NCI-H748 (cell line): ENCODE data around the gene CCNI.
"Not testable (repeated sequence)": the region's sequence is repeated elsewhere in the genome, so short reads cannot be mapped to it uniquely, and the experiment has no call there.

Source experiments
- DNase-seq: peaks from one replicate; lab custom pipeline; 2025; ENCODE audit not compliant: unreplicated experiment; lab: John Stamatoyannopoulos, UW

The CCNI gene

DNA sequence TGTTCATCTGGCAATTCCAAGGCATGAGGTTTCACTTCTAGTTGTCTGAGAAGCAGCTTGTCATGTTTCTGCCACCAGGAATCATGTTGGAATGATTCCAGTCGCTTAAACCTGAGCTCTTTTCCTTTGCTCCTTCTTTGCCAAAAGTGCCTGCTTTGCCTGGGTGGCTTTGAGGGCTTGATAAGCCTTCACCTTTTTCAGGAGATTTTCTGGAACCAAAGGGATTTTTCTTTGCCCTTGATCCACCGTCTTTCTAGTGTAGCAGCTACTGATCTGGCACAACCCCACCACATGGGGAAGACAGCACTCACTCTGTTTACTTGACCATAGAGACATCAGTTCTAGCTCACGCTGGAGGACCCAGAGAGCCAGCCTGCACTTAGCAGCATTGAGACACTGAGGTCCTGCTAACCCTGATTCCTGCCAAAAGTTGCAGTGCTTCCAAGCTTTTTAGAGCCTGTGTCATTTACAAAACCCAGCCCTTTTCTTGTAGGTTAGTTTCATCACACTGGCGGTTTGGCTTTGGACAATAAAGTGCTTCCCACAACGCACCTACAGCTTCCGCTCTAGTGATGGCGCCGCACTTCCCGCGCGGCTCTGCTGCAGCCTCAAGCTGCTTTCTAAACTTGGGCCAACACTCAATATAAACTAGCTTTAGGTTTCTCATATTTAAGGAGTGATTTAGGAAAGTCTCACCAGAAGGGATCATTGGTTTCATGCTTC is 7.3 kb upstream of the CCNI start:
- no peak for DNase-seq

DNA sequence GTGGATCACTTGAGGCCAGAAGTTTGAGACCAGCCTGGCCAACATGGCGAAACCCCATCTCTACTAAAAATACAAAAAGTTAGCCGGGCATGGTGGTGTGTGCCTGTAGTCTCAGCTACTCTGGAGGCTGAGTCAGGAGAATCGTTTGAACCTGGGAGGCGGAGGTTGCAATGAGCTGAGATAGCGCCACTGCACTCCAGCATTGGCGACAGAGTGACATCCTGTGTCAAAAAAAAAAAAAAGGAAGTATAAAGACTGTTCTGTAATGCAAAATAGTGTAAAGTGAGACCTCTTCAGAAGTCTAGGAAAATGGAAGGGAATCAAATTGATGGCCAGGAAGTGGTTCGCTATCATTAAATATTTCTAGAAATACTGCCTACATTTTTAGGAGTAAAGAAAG is 5.0 kb upstream of the CCNI start:
- DNase-seq, result not testable (repeated sequence)

DNA sequence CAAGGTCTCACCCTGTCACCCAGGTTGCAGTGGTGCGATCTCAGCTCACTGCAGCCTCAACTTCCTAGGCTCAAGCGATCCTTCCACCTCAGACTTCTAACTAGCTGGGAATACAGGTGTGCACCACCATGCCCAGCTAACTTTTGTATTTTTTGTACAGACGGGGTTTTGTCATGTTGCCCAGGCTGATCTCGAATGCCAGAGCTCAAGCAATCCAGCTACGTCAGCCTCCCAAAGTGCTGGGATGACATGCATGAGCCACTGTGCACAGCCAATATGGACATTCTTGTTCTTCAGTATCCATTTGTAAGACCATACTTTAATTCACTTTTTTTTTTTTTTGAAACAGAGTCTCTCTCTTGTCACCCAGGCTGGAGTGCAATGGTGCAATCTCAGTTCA is 3.5 kb upstream of the CCNI start:
- no peak for DNase-seq

DNA sequence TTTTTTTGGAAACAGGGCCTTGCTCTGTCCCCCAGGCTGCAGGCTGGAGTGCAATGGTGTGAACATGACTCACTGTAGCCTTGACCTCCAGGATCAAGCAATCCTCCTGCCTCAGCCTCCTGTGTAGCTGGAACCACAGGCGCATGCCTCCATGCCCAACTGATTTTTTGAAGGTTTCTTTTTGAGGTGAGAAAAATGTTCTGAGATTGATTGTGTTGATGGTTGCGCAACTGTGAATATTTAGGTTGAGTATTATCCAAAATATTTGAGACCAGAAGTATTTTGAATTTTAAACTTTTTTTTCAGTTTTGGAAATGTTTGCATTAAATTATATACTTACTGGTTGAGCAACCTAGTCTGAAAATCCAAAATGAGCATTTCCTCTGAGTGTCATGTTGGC is 2.6 kb upstream of the CCNI start:
- DNase-seq, result no peak

DNA sequence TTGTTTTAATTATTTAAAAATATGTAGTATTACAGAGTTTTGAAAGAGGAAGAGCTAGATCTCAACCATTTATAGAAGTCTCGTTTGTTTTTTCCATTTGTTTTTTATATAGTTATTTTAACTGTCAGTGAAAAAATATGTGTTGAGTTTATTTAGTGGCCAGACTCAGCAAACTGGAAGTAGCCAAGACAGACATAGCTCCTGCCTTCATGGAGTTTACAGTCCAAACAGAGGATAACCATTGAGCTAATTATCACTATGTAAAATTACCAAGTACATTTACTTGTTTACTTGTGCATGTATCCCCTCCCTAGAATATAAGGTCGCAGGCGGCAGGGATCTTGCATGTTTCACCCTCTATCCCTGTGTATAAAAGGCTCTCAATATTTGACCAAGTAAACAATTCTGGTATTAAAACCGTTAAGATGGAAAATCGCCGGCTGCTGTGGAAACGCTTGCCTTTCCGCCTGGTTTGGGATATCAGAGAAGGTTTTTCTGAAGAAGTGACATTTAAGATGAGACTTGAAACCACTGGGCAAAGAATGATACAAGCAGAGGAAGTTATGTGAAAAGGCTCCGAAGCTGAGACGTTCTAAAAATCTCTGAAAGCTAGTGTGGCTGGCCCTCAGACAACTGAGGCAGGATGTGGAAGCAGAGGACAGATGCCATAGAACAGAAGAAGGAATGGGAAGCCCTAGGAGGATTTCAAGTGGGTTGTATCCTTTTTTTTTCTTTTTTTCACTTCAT is 1.3 kb upstream of the CCNI start:
- DNase-seq, result no peak

DNA sequence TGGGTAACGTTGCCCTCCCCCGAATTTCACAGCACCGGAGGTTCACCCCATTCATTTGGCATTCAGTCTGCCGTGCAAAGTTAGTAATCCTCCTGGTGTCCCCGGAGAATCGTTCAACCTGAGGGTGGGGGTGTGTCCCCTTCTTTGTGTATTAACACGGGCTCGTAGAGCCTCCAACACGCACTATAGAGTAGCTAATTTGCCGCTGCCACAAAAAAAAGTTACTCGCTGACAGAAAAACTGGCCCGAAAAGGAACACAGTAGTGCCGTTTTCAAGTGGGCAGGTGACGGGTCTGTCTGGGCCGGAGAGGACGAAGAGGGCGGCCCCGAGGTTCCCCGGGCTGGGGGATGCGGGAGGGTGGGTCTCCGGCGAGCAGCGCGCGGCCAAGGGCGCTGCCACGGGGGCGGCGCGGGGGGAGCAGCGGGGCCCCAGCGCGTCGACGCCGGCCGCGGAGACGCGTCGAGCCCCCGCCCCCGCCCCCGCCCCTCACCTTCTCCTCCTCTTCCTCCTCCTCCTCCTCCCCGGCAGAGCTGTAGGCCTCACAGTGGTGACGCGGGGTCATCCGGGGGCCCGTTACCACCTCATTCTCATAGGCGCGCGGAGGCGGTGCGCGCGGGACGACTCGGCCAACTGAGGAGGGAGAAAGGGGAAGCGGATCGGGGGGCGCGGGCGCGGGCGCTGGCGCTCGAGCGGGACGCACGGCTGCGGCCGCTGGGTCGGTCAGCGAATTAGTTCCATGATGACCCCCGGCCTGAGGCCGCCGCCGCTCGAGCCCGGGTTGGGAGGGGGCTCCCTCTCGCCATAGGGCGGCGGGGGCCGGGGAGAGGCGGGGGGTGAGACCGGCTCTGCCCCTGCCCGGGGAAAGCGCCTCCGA is 571 bp downstream of the CCNI start:
- peak; percentile 64 for DNase-seq

DNA sequence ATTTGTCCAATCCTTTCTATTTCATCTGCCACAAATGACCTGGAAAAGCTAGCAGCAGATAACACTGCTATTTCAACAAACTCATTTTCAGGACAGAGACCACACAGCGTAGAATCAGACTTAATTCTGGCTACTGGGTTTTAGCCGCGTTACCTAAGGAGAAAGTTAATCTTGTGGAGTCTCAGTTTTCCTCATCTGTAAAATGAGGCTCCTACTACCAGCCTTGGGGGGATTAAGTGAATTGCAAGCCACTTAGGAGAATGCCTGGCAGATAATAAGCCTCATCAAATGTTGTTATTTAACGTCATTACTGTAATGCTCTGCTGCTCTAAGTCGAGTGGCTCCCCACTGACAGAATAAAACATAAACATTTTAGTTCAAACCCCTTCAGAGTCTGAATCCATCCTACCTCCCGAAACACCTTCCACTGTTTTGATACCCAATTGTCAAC is 1.4 kb downstream of the CCNI start:
- DNase-seq, result peak; percentile 60

DNA sequence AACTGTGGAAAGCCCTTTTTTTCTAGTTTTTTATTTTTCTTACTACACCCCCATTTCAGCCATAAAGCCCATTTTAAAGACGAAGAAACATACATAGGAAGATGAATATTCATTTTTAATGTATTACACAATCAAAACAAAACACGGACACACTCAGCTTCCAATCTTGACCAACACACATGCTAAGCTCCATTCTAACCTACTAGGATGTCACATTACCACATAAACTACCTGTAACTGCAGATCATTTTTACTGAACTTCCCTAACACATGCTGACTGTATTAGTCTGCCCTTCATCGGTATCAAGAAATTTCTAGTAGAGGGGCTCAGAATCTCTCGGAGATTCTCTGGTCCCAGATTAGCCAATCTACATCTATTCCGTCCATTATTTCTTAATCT is 1.8 kb downstream of the CCNI start:
- DNase-seq, result no peak

DNA sequence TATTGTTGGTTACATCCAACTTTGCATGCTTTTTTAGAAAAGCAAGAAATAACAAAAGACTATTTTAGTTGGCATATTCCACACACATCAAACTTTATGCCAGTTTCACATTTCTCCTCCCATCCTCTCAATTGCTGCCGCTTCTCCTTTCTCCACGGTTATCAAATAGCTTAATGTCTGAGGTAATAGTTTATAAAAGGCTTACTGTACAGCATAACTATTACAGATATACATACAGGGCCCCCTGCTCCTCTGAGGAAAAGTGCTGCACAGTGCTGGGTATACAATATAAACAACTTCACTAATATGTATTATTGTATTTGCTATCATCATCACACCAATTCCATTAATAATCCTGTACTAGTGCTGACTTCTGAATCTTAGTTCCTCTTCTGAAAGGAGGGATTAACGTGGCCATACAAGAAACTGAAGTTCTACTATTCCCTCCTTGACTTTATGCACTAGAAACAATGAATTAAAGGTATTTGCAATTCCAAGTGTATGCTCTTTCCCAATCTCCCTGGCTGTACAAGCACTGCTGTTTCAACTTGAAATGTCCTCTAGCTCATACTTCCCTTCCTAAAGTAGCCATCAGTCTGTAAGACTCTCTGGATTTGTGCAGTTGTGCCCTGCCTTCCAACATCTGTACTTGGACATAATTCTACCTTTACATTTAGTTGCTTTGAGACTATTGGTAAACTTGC is 2.5 kb downstream of the CCNI start:
- DNase-seq, result no peak

DNA sequence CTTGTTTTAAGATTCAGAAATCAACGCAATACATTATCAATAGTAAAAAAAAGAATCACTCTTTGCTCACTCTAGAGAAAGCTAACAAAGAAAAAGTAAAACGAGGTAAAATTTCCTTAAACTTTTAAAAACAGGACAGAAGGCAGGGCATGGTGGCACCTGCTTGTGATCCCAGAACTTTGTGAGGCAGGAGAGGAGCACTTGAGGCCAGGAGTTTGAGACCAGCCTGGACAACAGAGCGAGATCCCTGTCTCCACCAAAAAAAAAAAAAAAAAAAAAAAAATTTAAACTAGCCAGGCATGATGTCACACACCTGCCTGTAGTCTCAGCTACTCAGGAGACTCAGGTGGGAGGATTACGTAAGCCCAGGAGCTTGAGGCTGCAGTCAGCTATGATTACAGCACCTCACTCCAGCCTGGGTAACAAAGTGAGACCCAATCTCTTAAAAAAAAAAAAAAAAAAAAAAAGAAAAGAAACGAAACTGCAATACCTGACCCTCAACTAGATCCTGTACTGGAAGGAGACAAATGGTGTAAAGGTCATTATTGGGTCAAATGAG is 3.5 kb downstream of the CCNI start:
- DNase-seq, result no peak

DNA sequence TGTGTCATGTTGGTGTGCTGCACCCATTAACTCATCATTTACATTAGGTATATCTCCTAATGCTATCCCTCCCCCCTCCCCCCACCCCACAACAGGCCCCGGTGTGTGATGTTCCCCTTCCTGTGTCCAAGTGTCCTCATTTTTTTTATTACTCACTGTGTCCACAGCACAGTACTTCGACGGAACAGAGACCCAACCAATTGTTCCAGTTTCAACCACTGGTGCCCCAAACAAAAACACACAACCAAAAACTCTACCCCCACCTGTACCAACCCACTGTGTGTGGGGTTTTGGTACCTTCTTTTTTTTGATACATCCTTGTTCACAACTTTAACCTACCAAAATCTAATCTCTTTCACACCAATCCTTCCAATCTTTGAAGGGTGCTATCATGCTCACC is 6.3 kb downstream of the CCNI start:
- not testable (repeated sequence) for DNase-seq

DNA sequence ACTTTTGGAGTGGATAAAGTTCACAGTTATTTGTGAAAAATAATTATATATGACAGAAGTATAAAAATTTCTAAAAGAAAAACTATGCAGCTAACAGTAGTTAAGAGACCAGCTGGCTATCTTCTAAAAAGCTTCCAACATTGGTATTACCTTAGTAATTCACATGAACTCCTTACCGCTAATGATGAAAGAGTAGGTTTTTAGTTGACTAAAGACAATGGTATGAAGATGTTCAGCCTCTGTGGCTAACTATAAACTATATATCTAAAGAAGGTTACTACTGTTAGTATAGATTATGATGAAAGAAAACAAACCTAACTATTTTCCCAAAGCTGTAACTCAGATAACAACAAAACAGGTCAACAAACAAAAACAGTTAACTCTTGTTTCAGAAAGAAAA is 10.4 kb downstream of the CCNI start:
- DNase-seq, result no peak

DNA sequence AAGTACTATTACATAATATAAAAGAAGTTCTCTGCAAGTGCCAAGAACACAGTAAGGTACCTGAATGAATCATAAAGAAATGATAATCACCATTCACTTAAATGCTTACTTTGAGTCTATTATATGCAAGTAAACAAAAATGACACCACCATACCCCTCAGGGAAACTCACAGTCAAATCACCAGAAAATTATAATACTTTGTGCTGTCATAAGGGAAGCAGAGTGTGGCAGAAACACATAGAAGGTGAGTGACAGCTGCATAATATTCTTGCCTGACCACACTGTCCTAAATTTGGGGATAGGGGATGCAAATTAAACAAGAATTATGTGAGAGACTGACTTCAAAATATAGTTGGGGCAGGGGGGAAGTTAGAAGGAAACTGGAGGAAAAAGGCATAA is 12.9 kb downstream of the CCNI start:
- no peak for DNase-seq

DNA sequence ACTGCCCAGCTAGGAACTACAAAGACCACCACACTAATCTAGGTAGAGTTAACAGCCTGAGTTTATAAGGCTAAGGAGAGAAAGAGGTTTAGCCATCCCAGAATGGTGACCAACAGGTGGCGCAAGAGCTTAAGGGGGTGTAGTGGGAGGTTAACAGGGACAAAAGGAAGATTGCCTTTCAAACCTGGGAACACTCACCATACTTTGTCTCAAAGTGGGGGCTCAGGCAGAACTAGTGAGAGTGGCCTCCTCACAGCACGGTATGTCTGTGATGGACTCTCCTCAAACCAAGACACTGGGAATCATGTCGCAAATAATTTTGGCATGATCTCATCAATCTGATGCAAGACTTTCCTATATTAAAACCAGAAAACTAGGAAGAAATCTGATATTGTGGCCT is 23.4 kb downstream of the CCNI start:
- DNase-seq, result peak; percentile 48

DNA sequence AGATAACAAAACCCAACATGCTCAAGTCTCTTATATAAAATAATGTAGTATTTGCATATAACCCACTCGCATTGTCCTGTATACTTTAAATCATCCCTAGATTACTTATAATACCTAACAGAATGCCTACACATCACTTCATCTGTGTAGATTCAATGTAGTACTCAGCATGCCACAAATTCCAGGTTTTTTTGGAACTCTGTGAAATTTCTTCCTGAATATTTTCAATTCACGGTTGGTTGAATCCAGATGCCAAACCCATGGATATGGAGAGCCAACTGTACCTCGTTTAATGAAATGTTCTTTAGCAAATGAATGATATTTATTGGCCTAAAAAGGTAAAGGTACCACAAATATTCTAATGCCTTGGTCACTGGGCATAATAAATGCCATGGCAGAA is 24.8 kb downstream of the CCNI start:
- no peak for DNase-seq

DNA sequence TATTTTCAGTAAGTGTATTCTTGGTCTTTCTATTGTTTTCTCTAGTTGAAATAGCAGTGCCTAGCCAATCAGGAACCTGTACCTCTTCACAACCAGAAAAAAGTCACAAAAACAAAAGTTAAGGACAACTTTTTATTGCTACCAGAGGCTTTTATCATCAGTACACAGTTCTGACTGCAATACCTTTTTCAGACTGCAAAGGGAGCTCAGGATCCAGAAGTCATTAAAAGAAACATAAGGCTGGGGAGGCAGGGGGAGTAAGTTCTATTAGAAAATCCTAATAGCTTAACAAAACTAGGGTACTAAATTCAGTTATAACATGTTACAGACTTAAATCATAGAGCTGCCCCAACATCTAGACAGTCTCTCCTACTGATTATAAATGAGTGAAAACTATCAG is 28.8 kb downstream of the CCNI start:
- no peak for DNase-seq

DNA sequence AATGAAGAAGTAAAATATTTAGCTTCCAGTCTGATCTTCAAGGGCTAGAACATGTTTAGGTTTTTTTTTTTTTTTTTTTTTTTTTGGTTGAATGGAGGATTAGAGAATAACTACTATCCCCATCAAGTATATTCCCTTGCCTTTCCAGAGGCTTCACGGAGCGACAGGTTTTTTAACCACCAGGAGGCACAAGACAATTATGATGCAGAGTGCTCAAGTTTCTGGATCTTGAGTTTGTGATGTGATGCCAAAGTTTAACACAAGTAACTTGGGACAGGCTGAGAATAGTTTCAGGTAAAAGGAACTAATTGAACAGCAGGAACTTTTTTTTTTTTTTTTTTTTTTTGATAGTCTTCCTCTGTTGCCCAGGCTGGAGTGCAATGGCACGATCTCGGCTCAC is 30.3 kb downstream of the CCNI start:
- DNase-seq, result no peak

DNA sequence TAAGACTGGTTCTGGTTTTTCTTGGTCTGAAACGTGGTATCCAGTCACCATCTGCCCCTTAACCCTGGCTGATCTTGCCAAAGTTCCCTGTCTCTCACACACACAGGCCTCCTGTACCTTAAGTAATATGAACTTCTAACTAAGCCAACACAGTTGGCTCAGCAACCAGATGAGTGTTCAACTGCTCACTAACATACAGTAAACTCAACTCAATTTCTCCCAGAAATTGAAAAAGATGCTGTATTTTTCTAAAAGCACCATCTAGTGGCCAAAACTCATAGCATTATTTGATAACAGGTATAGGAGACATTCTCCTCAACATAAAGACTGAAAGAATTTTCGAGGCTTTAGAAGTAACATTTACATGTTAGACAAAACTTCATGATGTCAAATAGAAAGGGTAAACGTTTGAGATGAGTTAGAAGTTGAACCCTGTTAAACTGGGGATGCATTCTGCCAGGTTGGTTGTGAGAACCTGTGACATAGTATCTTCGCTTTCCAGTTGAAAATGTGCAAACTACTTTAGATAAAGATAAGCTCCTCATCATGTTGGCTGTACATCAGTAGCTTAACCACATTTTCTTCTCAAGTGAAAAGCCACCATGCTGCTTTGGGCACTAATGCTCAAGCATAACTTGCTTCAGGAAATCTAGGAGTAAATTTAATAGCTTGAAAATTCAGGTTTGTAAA is 31.2 kb downstream of the CCNI start:
- DNase-seq, result peak; percentile 12

DNA sequence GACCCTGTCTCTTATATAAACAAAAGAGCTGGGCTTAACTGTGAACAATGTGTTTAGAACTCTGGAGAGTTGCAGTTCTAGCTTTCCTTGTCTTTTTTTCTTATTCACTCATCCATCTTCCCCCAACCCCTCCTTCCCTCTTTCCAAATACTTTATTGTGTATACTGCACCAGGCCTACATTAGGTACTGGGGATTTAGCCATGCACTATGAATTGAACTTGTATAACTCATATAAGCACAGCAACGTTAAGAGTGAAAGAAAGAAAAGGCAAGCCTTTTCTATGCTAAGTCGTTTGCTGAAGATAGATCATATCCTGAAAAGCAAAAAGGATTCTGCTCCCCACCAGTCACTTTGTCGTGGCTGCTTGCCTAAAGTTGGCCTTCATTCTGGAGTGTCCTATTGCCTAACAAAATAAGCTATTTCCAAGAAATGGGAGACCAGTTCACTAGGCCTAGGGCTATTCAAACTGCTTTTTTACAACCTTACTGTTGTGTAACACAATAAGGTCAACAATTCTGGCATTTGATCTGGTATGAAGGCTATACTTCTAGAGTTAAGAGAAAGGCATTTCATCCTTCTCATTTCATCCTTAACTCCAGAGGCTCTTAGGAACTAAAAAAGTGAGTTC is 32.2 kb downstream of the CCNI start:
- no peak for DNase-seq
